Measurements from ENCODE around the gene PRPF19.

The PRPF19 gene

DNA sequence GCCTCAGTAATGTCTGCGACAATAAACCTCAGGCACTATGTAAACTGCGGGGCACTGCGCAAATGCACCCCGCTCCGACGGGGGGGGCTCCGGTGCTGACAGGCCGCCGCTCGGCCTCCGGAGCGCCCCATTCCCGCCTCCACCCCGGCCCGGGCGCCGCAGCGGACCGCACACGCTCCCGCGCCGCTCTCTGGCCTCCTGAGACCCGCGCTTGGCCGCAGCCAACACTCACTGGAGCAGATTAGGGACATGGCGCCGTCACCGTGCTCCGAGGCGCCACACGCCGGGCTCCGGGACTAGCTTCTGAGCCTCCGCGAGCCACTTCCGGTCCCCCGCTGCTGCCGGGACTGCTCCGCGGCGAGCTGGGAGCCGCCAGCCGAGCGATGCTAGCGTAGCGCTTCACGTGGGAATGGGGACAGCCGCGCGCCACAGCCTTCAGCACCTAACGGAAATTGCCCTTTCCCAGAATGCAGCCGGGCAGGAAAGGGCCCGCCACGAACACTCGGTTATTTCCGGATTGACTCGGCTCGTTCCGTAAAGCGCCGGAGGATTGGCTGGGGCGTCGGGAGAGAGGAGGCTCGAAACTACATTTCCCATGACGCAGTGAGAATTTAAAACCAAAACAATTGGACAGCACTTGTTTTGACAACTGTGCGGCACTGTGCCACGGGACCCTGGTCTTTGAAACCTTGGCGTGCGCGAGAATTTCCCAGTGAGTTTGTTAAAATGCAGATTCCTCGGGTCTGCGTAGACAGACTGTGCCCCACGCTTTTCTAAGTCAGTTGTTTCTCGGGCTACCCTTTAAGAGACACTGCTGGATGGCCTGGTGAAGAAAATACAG, at the start of gene PRPF19:
PRPF19 (minus strand) TSS at position 454 of the 841 bp plus-strand sequence; CDS start at position 251, 203 bp downstream.
- peak; percentile 99 for DNase-seq

DNA sequence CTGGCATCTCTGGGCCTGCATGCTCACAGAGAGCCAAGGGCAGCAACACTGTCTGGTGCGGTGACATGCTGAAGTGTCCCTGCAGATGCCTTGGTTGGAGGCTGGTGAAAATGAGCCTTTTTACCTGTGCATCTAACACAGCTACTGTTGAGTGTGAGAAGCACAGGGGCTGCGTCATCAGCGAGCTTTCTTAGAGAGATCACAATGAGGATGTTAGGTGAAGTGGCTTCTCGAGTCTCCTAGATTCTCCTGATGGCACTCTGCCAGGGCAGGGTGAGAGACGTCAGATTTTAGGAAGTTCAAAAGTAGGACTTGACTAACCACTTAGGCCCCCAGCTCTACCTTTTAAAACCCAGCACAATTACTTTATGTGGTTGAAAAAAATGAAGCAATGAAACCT, 49.2 kb upstream of the PRPF19 start:
- DNase-seq, result peak; percentile 20

DNA sequence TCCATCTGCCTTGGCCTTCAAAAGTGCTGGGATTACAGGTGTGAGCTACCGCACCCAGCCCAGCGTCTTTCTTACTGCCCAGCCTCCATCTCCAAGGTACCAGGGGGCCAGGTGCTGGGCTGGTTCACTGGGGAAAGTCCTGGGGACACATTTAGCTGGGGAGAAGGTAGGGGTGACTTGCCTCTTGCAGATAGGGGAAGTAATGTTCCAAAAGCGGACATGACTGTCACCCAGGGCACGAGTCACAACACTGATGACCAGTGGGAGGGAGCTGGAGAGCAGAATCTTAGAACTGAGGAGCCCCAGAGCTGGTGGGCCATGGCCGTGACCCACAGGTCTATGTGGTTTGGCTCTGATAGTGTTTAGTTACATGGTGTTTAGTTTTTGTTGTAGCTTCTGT, 48.0 kb upstream of the PRPF19 start:
- no peak for DNase-seq

DNA sequence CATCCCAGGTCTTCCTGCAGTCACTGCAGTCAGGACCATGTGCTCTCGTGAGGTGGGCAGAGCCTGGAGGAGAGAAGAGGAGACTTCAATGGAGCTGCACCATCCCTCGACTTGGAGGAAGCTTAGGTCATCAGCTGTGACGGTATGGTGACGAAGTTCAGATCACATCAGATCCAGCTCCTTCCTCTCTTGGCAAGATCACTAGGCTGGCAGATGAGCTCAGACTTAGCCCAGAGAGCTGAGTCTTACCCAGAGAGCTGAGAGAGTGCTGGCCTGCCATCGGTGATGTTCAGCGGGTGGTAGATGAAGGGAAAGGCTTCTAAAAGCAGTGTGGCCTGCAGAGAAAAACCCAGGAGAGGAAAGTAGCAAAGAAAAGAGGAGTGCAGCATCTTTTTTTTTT, 47.4 kb upstream of the PRPF19 start:
- DNase-seq, result no peak

DNA sequence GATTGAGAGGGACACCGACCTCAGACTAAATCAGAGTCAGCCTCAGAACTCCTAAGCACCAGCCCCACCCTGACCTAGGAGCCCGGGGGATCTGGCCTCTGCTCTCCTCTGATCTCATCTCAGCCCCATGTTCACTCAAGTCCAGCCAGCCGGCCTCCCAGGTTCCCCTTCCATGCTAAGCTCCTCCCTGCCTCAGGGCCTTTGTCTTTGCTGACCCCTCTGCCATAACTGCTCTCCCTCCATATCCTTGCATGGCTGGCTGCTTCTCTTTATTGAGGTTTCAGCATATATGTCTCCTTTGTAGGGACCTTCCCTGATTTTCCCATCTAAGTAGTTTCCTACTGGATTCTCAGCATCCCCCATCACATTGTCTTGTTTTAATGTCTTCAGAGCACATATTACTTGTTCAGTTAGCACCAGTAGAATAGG, 46.4 kb upstream of the PRPF19 start:
- DNase-seq, result no peak

DNA sequence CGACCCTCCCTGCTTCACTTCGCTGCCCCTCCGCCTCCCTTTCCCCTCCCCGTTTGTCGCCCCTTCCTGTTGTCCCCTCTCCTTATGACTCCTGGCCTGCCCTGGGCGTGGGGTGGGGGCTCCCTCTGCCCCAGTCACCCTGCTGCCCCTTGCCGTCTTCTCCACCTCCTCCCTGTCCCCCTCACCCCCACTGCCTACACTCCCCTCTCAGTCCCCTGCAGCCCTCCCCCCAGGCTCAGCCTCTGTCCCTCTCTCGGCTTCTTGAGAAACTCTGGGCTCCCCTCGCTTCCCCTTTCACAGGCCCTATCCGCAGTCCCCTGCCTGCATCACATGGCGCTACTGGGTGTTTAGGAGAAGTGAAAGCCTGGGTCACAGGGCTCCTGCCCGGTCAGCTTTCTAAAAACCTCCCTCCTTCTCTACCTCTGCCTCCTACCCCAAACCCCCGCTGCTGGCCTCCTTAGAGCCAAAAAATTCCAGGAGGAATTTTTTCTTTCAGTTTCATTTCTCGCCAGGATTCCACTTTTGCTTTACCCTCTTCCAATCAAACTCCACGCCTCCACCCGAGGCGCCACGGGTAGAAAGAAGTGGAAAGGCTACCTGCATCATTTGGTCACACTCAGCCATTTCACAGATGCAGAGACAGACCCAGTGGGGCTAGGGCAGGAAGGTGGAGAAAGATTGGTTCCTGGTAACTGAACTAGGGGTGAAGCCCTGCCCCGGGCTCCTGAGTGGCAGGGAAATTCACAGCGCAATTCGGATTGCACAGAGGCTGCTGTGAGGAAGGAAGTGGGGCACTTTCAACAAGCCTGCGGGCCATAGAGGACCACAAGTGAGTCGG, 45.7 kb upstream of the PRPF19 start, which contains the start of gene SLC15A3:
SLC15A3 (minus strand) TSS at position 273 of the 838 bp plus-strand sequence. CDS start 625 bp downstream, outside the sequence.
- DNase-seq, result peak; percentile 49

DNA sequence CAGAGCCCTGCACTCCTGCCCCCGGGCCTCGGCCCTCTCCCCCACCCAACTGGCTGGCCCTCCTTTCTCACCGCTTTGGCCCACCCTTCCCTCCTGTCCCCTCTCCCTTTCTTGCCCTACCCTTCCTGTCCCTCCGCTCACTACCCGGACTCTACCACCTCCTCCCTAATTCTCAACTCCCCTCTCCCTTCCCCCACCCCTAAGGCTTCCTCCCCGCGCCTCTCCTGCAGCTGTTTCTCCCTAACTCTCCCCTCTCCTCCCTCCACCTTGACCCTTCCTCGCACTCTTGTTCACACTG, 45.2 kb upstream of the PRPF19 start:
- no peak for DNase-seq

DNA sequence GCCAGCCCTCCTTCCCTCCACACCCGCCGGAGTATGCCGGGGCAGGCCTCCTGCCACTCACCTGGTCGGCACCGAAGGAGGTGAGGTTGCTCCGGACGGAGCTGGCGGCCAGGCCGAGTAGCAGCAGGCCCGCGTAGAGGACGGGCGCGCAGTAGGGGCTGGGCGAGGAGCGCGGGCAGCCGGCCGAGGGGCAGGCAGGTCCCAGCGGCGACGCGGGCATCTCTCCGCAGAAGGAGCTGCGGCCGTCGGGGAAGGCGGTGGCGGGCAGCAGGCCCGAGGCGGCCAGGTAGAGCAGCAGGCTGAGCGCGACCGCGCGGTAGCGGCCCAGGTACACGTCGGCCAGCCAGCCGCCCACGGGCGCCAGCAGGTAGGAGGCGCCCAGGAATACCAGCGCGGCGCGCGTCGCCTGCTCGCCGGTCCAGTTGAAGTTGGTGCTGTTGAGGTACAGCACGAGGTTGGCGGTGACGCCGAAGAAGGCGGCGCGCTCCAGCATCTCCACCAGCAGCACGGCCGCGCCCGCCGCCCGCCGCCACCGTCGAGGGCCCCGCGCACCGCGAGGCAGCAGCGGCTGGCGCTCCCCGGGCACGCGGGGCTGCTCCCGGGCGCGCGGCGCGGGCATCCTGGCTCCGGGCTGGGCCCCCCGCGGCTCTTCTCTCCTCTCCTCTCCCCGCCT, 44.7 kb upstream of the PRPF19 start:
- DNase-seq, result no peak

DNA sequence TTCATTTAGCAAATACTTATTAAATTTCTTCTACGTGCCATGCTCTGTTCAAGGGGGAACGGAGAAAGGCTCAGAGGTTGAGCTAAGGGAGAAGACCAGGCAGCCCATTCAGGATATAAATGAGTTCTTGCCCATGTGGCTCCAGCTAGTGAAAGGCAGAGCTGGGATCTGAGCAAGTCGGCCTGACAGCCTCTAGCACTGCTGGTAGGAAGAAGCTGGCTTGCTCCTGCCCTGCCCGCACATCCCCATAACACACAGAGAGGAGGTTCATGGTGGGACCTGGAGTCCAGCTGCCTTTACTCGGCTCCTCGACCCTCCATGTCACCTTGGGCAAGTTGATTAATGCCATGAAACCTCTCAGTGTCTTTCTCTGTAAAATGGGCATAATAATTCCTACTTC, 43.6 kb upstream of the PRPF19 start:
- DNase-seq, result no peak

DNA sequence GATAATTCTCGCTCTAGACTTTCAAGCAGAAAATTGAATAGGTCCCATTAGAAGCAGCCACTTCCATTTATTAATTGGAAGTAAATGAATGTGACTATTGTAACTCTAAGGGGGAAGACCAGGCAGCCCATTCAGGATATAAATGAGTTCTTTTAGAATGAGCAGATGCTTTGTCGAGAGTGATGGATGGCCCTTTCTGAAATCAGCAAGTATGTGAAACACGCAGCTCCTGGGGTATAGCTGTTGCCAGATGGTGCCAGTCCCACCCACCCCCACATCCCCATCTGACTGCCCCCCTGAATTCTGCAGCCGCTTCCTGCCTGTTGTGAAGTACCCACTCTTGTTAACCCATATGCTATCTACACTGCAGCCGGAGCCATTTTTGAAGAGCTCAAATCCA, 41.9 kb upstream of the PRPF19 start:
- no peak for DNase-seq

DNA sequence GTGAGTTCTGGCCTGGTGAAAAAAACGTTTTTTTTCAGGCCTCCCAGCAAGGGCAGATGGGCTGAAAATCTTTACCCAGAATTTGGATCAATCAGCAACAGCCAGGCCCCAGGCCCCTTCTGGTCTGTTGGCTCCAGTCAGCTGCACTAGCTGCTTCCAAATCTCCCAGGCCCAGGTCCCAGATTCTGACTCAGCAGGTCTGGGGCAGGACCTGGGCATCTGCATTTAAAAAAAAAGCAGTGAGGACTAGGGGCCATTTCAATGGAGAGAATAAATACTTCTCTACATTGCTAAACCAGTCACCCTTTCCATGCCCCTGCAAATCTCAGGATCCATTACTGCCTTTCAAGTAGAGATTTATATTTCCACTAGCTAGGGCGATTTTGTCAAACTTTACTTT, 41.3 kb upstream of the PRPF19 start:
- no peak for DNase-seq

DNA sequence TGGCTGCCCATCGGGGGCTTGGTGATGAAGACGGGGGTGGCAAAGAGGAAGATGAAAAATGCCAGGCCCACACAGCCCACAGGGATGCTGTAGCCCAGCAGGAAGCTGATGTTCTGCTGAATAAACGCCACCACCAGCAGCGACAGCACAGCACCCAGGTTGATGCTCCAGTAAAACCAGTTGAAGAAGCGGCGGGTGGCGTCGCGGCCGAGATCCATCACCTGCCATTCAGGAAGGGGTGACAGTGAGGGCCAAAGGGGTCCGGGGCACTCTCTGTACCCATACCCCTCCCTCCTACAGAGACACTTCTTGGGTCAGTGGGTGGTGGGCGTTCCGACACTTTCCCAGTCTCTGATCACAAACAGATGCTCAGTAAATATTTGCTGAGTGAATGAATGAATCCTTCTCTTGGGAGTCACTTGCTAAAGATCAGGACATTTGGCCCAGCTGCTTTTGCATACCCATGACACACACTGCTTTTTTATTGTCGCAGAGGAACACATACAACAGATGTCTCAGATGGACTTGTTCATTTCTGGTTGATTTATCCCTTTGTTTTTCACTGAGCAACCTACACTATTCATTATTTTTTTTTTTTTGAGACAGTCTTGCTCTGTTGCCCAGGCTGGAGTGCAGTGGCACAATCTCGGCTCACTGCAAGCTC, 40.3 kb upstream of the PRPF19 start:
- no peak for DNase-seq

DNA sequence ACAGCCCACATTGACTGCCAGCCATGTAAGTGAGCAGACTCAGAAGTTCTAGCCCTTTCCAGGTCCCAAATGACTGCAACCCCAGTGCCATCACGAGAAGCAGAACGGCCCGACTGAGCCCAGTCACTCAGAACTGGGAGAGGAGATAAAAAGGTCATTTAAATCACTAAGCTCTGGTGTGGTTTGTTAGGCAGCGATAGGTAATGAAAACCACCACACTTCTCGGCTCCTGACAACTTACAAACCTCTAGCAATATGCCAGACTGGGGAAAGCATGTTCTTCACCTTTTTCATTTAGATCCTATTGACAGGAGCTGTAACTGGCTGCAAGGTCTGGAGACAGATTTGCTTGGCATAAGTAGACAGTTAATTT, 38.9 kb upstream of the PRPF19 start:
- no peak for DNase-seq

DNA sequence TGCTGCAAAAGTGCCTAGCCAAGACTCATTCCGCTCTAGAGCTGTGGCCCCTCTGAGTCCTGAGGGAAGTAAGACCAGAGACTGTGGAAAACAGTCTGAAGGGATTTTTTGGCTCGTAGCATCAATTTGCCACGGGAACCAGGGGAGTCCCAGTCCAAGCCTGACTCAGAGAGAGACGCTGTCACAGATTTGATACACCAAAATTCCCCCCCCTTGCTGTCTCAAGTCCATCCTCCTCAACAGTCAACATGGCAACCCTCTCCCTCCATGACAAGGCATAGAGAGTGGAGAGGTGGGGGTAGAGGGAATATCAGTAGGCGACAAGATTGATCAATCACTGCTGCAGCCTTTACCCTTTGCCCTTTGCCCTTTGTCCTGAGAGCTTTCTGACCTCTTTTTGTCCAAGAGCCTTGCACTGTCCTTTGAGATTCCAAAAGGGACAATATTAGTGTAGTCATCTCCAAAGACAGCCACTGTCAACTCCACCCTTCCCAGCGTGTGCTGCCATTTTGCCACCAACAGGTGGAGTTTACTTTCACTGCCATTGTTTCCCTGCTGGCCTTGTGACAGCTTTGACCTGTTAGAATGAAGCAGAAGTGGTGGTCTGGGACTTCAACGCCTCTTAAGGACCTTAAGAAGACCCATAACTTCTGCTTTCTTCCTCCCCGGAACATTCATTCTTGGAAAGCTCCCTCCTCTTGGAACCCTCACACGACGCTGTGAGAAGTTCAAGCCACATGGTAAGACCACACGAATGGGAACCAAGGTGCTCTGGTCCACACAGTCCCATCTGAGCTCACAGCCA, 38.3 kb upstream of the PRPF19 start:
- peak; percentile 14 for DNase-seq

DNA sequence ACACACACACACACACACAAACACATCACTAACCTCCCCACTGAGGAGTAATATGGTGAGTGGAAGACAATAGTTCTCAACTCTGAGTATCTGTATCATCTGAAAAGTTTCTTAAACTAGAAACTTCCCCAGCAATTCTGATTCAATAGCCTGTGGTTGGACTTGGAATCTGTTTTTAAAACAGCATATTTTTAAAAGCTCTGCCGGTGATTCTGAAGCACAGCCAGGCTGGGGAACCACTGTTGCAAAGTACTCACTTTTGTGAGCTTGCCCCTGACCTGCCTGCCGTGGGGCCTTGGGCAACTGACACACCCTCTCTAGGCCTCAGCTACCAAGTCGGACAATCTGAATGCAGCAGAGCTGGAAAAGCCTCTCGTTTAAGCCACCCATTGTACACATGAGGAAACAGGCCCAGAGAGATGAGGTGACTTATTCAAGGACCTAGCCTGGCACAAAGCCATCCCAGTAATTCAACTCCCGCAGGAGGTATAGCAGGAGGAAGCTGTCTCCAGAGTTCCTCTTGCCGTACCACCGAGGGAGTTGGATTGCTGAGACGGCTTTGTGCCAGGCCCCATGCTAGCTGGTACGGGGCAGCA, 36.7 kb upstream of the PRPF19 start:
- no peak for DNase-seq

DNA sequence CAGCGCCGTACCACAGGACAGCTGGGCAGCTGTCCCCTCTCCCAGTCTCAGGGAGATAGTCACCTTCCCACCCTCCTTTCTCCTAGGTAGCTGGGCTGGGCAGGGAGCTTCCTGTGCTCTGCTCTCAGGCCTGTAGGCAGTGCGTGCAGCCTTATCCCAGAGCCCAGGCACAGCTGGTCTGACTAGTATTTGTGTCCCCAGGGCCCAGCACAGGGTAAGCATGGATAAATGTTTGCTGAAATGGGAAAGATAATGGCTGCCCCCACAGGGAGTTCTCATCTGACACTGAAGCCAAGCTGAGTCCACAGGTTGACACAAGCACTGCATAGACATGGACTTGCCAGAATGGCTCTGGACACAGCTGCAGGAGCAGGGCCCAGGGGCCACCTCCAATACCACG, 35.8 kb upstream of the PRPF19 start:
- DNase-seq, result no peak

DNA sequence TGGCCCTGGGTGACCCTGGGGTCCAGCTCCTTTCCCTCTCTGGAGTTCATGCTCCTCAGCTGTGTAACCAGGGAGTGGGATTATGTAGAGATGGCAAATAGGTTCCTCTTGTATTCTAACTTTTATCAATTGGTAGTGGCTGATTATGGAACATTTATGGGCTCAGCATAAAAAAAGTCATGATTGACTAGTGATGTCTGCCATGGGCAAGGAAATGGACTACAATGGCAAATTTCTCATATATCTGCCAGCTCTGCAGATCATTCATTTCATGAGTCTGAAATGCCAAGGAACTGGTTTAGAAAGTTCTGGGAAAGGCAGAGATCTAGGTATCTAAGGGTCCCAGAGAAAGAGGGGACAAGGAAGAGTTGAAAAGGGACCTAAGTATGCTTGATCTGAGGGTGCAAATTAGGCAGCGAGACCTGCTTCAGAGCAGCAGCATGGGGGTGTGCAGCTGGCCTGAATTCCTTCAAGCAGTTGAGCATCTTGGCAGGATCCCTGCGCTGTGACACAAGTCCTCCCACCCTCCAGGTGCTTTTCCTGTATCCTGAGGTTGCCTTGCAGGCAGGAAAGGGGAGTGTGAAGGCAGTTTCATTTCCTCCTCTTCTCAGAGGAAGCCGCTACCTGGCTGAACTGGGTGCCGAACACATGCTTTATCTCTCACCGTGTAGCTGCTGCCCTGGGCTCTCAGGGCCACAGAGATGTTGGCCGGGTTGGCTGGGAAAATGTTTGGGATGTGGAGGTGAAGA, 35.2 kb upstream of the PRPF19 start:
- DNase-seq, result no peak

DNA sequence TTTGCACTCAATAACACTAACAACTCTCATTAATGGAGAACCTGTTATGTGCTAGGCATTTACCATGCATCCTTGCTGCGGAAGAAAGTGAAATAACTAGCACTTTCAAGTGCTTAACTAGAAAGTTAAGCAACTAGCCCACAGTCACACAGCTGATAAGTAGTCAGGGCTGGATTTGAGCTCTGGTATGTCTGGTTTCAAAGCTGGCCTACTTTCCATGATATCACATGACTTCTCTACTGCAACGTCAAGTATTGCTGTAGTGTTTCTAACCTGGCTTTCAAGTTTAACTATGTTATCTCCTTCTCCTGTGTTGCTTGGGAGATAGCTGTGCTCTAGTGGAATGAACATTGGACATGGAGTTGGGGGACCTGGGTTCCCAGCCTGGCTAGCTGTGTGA, 33.5 kb upstream of the PRPF19 start:
- DNase-seq, result no peak

DNA sequence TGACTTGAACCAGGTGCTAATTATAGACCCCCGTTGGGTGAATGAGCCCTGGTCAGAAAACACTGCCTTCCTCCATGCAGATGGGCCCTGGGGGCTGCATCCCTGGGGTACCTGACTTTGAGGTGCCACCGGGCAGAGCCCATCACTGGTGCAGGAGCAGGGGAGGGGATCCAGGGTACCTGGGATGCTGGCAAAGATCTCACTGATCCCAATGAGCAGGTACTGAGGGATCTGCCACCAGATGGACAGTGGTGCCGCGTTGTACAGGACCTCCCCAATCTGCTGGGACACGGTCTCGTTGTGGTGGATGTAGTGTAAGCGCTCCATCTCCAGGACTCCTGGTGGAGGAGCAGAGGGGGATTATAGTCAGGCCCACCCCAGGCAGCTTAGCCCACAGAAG, 32.9 kb upstream of the PRPF19 start:
- DNase-seq, result no peak

DNA sequence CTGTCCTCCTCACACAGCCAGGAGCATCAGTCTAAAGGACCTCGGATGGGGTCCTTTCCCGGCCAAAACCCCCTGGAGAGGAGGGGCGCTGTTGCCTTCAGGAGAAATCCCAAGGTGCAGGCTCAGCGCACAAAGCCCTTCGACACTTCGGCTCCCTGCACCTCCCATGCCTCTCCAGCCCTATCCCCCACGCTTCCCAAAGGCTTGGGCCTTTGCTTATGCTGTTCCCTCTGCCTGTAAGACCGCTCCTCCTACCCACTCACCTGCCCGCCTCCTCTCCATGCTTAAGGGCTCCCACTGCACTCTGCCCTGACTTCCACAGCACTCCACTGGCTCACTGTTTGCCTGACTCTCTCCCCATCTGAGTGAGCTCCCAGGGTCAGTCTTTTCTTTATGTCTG, 32.1 kb upstream of the PRPF19 start:
- no peak for DNase-seq

DNA sequence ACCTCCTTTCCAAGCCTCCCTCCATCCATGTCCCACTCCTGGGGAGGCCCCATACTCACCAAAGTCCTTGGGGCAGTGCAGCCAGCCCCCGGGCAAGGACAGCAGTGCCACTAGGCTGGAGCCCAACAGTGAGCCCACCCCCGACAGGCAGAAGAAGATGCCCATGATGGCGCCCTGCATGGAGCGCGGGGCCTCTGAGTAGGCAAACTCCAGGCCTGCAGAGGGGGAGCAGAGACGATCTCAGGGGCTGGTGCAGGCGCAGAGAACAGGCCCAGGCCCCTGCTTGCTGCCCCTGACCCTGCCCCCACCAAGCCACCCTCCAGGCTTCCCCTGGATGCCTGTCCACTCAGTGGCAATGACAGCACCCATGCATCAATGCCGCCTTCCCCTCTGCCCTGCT, 31.4 kb upstream of the PRPF19 start:
- DNase-seq, result no peak
